Glutamatergic neuron (in vitro differentiated cells): ENCODE measurements around the gene ARL6IP5. TPM values are rescaled to one million over a fixed set of nuclear protein-coding genes. Genes with fewer than 3 reads are reported as not detected.
A peak's percentile ranks its signal among the peaks of the same experiment; 100 is the strongest.

ENCODE experiments used
- DNase-seq: peaks from one replicate; pipeline ENCODE4 v3.0.0; 2022
- H3K27ac Mint-ChIP-seq: one replicate; pipeline ENCODE4 v1.8.0; 2020; ENCODE audit warnings: mild to moderate bottlenecking, mixed read lengths, inconsistent platforms; ENCODE audit not compliant: unreplicated experiment
- H3K27me3 Mint-ChIP-seq: one replicate; pipeline ENCODE4 v1.8.0; 2020; ENCODE audit warnings: mild to moderate bottlenecking, moderate library complexity, mixed read lengths, inconsistent platforms; ENCODE audit not compliant: unreplicated experiment
- H3K36me3 Mint-ChIP-seq: one replicate; pipeline ENCODE4 v1.8.0; 2020; ENCODE audit warnings: mild to moderate bottlenecking, mixed read lengths, inconsistent platforms; ENCODE audit not compliant: unreplicated experiment
- H3K4me1 Mint-ChIP-seq: one replicate; pipeline ENCODE4 v1.8.0; 2020; ENCODE audit warnings: mild to moderate bottlenecking, low read depth, mixed read lengths, inconsistent platforms; ENCODE audit not compliant: unreplicated experiment
- H3K4me3 Mint-ChIP-seq: one replicate; pipeline ENCODE4 v1.8.0; 2020; ENCODE audit warnings: mild to moderate bottlenecking, mixed read lengths, inconsistent platforms; ENCODE audit not compliant: unreplicated experiment
- H3K9me3 Mint-ChIP-seq: one replicate; pipeline ENCODE4 v1.8.0; 2020; ENCODE audit warnings: mild to moderate bottlenecking, moderate library complexity, mixed read lengths, inconsistent platforms; ENCODE audit not compliant: unreplicated experiment
- CTCF ChIP-seq: fragments of 200-600 bp; sonication (generic); IDR thresholded peaks from one replicate; pipeline ENCODE4 v1.5.0; 2021; ENCODE audit not compliant: partially characterized antibody, unreplicated experiment
- total RNA-seq: library from RNA; stranded (reverse); fragmentation: NEBNext Ultra II Directional; extraction: Animal tissue kit (Norgen Biotek cat#: 25700); gene quantifications from one replicate; pipeline ENCODE4 v1.2.1, GENCODE V29; 2021; ENCODE audit not compliant: unreplicated experiment

Gene ARL6IP5
- total RNA-seq, 1 donor from 2014 or later = 74.0 TPM

GRCh38 chr3:69065318-69065964, 19.3 kb upstream of the ARL6IP5 start:
- no peak for DNase-seq
- H3K27ac Mint-ChIP-seq = no peak overlapping the region
- no peak for TF ChIP-seq CTCF
- no peaks in the 10 kb centered on the region for H3K4me1 Mint-ChIP-seq
- no peak overlapping the region for H3K4me3 Mint-ChIP-seq
- H3K27me3 Mint-ChIP-seq = no peaks in the 10 kb centered on the region
- H3K9me3 Mint-ChIP-seq = no peaks in the 10 kb centered on the region
- H3K36me3 Mint-ChIP-seq = no peaks in the 10 kb centered on the region

GRCh38 chr3:69066121-69066520, 18.6 kb upstream of the ARL6IP5 start:
- Mint-ChIP-seq H3K4me3 (no peak overlapping the region), H3K27me3 (no peaks in the 10 kb centered on the region), H3K36me3 (no peaks in the 10 kb centered on the region), H3K4me1 (no peaks in the 10 kb centered on the region), H3K27ac (no peak overlapping the region), H3K9me3 (no peaks in the 10 kb centered on the region)
- TF ChIP-seq CTCF = no peak
- no peak for DNase-seq

- no peak for TF ChIP-seq CTCF
- Mint-ChIP-seq H3K4me3 (no peak overlapping the region), H3K36me3 (no peaks in the 10 kb centered on the region), H3K27me3 (no peaks in the 10 kb centered on the region), H3K27ac (no peak overlapping the region), H3K4me1 (peaks cover 5% of the 10 kb centered on the region), H3K9me3 (no peaks in the 10 kb centered on the region)
- DNase-seq = no peak
Measured at GRCh38 chr3:69072928-69073327, 11.8 kb upstream of the ARL6IP5 start.

- H3K9me3 Mint-ChIP-seq = peaks cover 7% of the 10 kb centered on the region
- H3K4me1 Mint-ChIP-seq = peaks cover 23% of the 10 kb centered on the region
- peak overlapping the region; percentile 94 for H3K4me3 Mint-ChIP-seq
- DNase-seq = peak; percentile 57
- no peak for TF ChIP-seq CTCF
- H3K27me3 Mint-ChIP-seq = no peaks in the 10 kb centered on the region
- H3K27ac Mint-ChIP-seq = peak overlapping the region; percentile 86
- H3K36me3 Mint-ChIP-seq = no peaks in the 10 kb centered on the region
Measured at GRCh38 chr3:69079269-69080159, 5.2 kb upstream of the ARL6IP5 start.
